Mesendoderm (in vitro differentiated cells): Measurements from ENCODE around the gene KANSL3. TPM values are rescaled to one million over a fixed set of nuclear protein-coding genes. Genes with fewer than 3 reads are reported as not detected.

ENCODE experiments used
- DNase-seq: peaks from one replicate; pipeline ENCODE4 v3.0.0; 2013
- H2AK5ac ChIP-seq: 2 replicates; pipeline ENCODE4 v1.6.1; 2013; ENCODE audit warnings: low read length, inconsistent platforms
- H2BK120ac ChIP-seq: 2 replicates; pipeline ENCODE4 v1.6.1; 2013; ENCODE audit warnings: low read depth, mild to moderate bottlenecking, low read length, moderate library complexity, mixed read lengths
- H2BK15ac ChIP-seq: replicated peaks from 2 replicates; pipeline ENCODE4 v1.6.1; 2013; ENCODE audit warnings: low read depth, mild to moderate bottlenecking, moderate library complexity
- H2BK5ac ChIP-seq: 2 replicates; pipeline ENCODE4 v1.6.1; 2013; ENCODE audit warnings: low read length, inconsistent platforms
- H3K18ac ChIP-seq: 2 replicates; pipeline ENCODE4 v1.6.1; 2013; ENCODE audit warnings: mild to moderate bottlenecking, low read length, mixed read lengths
- H3K23ac ChIP-seq: one replicate; pipeline ENCODE4 v1.6.1; 2013; ENCODE audit warnings: low read length
- H3K27ac ChIP-seq: 2 replicates; pipeline ENCODE4 v1.5.1; 2013; ENCODE audit warnings: low read depth, mild to moderate bottlenecking, inconsistent platforms, low read length, moderate library complexity
- H3K27me3 ChIP-seq: 2 replicates; pipeline ENCODE4 v1.6.1; 2013; ENCODE audit warnings: low read length, control low read depth, mild to moderate bottlenecking, inconsistent platforms; ENCODE audit not compliant: insufficient read depth, poor library complexity
- H3K36me3 ChIP-seq: 2 replicates; pipeline ENCODE4 v1.6.1; 2013; ENCODE audit warnings: low read length, inconsistent platforms; ENCODE audit not compliant: control insufficient read depth, insufficient read depth
- H3K4ac ChIP-seq: one replicate; pipeline ENCODE4 v1.6.1; 2013; ENCODE audit warnings: low read depth, mild to moderate bottlenecking, low read length, moderate library complexity
- H3K4me1 ChIP-seq: 2 replicates; pipeline ENCODE4 v1.6.1; 2013; ENCODE audit warnings: low read depth, low read length, inconsistent platforms; ENCODE audit not compliant: control insufficient read depth
- H3K4me2 ChIP-seq: 2 replicates; pipeline ENCODE4 v1.6.1; 2013; ENCODE audit warnings: low read length
- H3K4me3 ChIP-seq: 2 replicates; pipeline ENCODE4 v1.5.1; 2013; ENCODE audit warnings: mild to moderate bottlenecking, low read length
- H3K56ac ChIP-seq: one replicate; pipeline ENCODE4 v1.6.1; 2013; ENCODE audit warnings: low read length
- H3K79me1 ChIP-seq: 2 replicates; pipeline ENCODE4 v1.6.1; 2013; ENCODE audit warnings: low read length, inconsistent platforms
- H3K79me2 ChIP-seq: 2 replicates; pipeline ENCODE4 v1.6.1; 2013; ENCODE audit warnings: mild to moderate bottlenecking, low read length; ENCODE audit not compliant: control insufficient read depth, insufficient read depth
- H3K9ac ChIP-seq: 2 replicates; pipeline ENCODE4 v1.6.1; 2013; ENCODE audit warnings: low read length, inconsistent platforms
- H4K5ac ChIP-seq: one replicate; pipeline ENCODE4 v1.6.1; 2013; ENCODE audit warnings: low read length
- H4K8ac ChIP-seq: one replicate; pipeline ENCODE4 v1.6.1; 2013; ENCODE audit warnings: low read depth, mild to moderate bottlenecking, control low read depth, low read length, moderate library complexity
- WGBS: extraction: QIAGEN DNeasy Blood & Tissue Kit; methylation state at CpG from one replicate; pipeline ENCODE4 v1.1.7; 2013; ENCODE audit warnings: low lambda C conversion rate, missing lambda C conversion rate; ENCODE audit not compliant: insufficient coverage; ENCODE audit errors: extremely low coverage; 5-methylcytosine and 5-hydroxymethylcytosine counted together
- polyA plus RNA-seq, 2 experiments: library from polyadenylated mRNA; stranded (reverse); fragments of 200-250 nt; gene quantifications; one replicate each; pipeline ENCODE4 v1.2.3, GENCODE V29; 2013

The KANSL3 gene
- polyA plus RNA-seq (2013, experiment 1 of 2), result 12.9 TPM
- polyA plus RNA-seq (2013, experiment 2 of 2), result 12.8 TPM

DNA sequence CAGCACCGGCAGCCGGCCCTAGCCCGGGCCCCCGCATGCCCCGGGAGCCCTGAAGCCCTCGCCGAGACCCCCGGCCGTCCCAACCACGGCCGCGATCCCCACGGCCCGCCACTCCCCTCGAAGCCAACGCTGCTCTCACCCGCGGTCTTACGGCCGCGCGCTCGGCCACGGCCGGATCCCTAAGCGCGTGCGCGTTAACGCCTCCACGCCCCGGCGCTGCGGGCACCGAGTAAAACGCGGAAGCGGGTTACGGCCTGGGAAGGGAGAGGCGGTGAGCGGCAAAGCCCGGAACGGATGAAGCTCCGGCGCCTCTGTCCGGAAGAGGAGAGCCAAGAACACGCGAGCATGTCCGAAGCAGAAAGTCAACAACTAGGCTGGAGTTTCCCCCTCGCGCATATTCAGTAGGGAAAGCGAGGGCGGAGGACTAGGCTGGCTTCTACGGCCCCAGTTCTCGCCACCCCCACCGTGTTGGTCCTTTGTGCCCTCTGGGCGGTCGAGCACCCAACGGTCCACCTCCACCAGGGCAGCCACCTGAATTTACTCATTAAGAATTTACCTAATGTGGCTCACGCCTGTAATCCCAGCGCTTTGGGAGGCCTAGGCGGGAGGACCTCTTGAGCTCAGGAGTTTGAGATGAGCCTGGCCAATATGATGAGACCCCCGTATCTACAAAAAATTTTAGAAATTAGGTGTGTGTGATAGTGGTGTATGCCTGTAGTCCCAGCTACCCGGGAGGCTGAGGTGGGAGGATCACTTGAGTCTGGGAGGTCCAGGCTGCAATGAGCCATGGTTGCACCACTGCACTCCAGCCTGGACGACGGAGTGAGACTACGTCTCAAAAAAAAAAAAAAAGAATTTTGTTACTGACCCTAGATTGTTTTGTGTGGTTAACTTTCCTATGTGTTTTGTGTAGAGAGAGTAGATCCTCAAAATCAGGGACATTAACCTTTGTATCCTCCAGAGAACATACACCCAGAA, at the start of gene KANSL3:
KANSL3 (minus strand) TSS at position 169 of the 978 bp plus-strand sequence. CDS start 1,177 bp downstream, outside the sequence.
- Histone ChIP-seq H3K27me3 (no peaks in the 10 kb centered on the region), H2BK15ac (peak within 1 kb of the TSS; percentile 7), H4K8ac (no peak within 1 kb of the TSS), H4K5ac (no peak within 1 kb of the TSS), H3K56ac (peak within 1 kb of the TSS; percentile 96), H3K4ac (no peak within 1 kb of the TSS), H3K4me1 (peaks cover 2% of the 10 kb centered on the region), H3K4me2 (peak within 1 kb of the TSS; percentile 95), H2AK5ac (no peak within 1 kb of the TSS), H2BK5ac (no peak within 1 kb of the TSS), H3K79me2 (peaks cover 10% of the 10 kb centered on the region), H3K27ac (no peak within 1 kb of the TSS), H3K36me3 (no peaks in the 10 kb centered on the region), H3K9ac (peak within 1 kb of the TSS; percentile 85), H3K4me3 (peak within 1 kb of the TSS; percentile 70), H3K18ac (peak within 1 kb of the TSS; percentile 68), H3K23ac (no peak within 1 kb of the TSS), H2BK120ac (no peak within 1 kb of the TSS), H3K79me1 (peaks cover 13% of the 10 kb centered on the region)
- DNase-seq, result peak; percentile 94
- no CpG with 5 or more reads among the region's 67 CpGs for WGBS

DNA sequence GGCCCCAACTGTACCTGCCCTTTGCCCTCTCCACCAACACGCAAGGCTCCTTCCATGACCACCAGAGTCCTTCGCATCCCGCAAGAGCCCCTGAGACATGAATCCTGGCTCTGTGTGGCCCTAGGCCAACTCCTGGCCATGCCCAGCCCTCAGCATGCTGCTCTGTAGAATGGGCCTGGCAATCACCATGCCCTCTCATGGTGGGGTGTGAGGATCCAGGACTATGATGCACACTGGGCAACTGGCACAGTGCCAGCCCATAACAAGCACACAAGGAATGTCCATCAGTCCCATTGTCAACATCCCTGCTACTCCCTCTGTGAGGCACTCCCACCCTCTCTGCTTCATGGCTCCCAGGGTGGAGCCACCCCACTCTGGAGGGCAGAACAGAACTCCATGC, 49.2 kb upstream of the KANSL3 start:
- no peaks in the 10 kb centered on the region for H3K27me3 ChIP-seq
- H3K36me3 ChIP-seq, result no peaks in the 10 kb centered on the region
- no peak overlapping the region for H4K5ac ChIP-seq
- H3K4me3 ChIP-seq, result no peak overlapping the region
- H2BK120ac ChIP-seq, result no peak overlapping the region
- no CpG with 5 or more reads among the region's 3 CpGs for WGBS
- H3K18ac ChIP-seq, result no peak overlapping the region
- DNase-seq, result no peak
- no peaks in the 10 kb centered on the region for H3K79me1 ChIP-seq
- H3K4me2 ChIP-seq, result no peak overlapping the region
- no peak overlapping the region for H3K27ac ChIP-seq
- H2BK15ac ChIP-seq, result no peak overlapping the region
- no peak overlapping the region for H3K23ac ChIP-seq
- H4K8ac ChIP-seq, result no peak overlapping the region
- no peak overlapping the region for H3K4ac ChIP-seq
- H3K56ac ChIP-seq, result no peak overlapping the region
- H2AK5ac ChIP-seq, result no peak overlapping the region
- no peak overlapping the region for H2BK5ac ChIP-seq
- no peaks in the 10 kb centered on the region for H3K4me1 ChIP-seq
- no peak overlapping the region for H3K9ac ChIP-seq
- no peaks in the 10 kb centered on the region for H3K79me2 ChIP-seq

DNA sequence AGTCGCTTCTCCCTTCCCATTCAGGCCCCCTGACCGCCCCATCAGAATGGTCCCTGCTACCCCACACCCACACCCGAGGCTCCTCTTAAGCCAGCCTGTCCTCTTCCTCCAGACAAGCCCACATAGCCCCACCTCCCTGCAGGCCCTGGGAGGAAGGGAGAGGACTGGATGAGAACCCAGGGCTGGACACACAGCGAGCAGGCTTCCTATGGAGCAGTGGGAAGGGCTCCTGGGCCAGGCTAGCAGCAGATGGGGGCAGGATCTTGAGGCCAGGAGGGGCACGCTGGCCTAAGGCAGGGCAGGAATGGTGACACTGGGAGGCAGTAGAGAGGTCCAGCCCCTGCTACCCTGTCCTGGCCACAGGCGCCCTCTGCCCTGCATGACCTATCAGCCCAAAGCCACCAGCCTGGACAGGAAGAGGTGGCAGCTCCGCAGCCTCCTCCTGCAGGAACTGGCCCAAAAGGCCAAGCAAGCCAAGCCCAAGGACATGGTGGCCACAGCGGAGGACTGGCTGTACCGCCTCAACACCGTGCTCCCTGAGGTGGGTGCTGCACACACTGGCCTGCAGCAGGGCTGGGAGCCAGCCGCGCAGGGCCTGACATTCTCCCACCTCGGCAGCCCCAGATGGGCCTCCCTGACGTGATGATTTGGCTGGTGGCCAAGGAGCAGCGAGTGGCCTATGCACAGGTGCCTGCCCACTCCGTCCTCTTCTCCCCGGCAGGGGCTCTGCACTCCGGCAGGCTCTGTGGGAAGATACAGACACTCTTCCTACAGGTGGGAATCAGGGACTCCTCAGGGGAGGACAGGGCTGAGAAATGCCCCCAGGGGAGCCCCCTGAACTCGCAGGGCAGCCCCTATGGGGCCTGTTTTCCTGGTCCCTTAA, 47.7 kb upstream of the KANSL3 start:
- Histone ChIP-seq H3K27ac (no peak overlapping the region), H3K4me3 (no peak overlapping the region), H4K5ac (no peak overlapping the region), H3K9ac (no peak overlapping the region), H3K27me3 (no peaks in the 10 kb centered on the region), H2BK5ac (no peak overlapping the region), H3K4me2 (no peak overlapping the region), H3K79me1 (no peaks in the 10 kb centered on the region), H2BK120ac (no peak overlapping the region), H3K4me1 (no peaks in the 10 kb centered on the region), H3K18ac (no peak overlapping the region), H2BK15ac (no peak overlapping the region), H3K79me2 (no peaks in the 10 kb centered on the region), H3K4ac (no peak overlapping the region), H3K36me3 (no peaks in the 10 kb centered on the region), H2AK5ac (no peak overlapping the region), H3K56ac (peak overlapping the region; percentile 15), H4K8ac (no peak overlapping the region), H3K23ac (no peak overlapping the region)
- peak; percentile 67 for DNase-seq
- no CpG with 5 or more reads among the region's 19 CpGs for WGBS

DNA sequence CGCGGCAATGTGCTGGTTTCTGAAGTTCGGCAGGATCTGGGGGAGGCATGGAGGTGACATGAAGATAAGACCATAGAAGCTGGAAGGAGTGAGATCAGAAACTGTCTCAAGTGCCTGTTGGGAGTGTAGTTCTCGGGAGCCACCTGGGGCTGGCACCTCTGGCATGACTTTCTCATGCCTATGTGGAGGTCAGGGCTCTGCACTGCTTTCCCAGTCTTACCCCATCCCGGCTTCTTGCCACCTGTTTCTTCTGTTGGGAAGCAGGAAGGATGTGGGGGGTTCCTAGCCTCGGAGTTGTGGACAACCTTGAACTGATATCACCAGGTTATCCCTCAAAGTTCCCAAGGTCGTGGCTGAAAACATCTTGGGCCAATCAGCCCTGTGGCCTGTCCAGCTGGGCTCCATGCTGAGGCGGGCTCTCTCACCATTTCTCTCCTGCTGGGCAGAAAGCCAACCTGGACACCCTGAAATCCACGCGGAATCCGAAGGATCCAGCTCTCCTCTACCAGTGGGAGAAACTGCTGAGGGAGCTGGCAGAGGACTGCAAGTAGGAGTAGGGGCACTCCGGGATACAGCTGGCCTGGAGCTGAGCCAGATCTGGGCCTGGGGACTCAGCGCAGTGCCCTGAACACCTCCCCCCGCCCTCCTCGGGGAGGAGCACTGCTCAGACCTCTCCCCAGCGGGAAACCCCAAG, 46.9 kb upstream of the KANSL3 start:
- no peak overlapping the region for H2BK5ac ChIP-seq
- no peak overlapping the region for H4K8ac ChIP-seq
- H3K4me1 ChIP-seq, result no peaks in the 10 kb centered on the region
- H3K27me3 ChIP-seq, result no peaks in the 10 kb centered on the region
- no peak overlapping the region for H3K4ac ChIP-seq
- H3K36me3 ChIP-seq, result no peaks in the 10 kb centered on the region
- no peaks in the 10 kb centered on the region for H3K79me1 ChIP-seq
- WGBS, result no CpG with 5 or more reads among the region's 16 CpGs
- no peak for DNase-seq
- no peak overlapping the region for H3K18ac ChIP-seq
- no peak overlapping the region for H3K27ac ChIP-seq
- no peak overlapping the region for H3K56ac ChIP-seq
- no peak overlapping the region for H3K4me3 ChIP-seq
- H3K79me2 ChIP-seq, result no peaks in the 10 kb centered on the region
- no peak overlapping the region for H3K4me2 ChIP-seq
- H2AK5ac ChIP-seq, result no peak overlapping the region
- H3K23ac ChIP-seq, result no peak overlapping the region
- H4K5ac ChIP-seq, result no peak overlapping the region
- no peak overlapping the region for H2BK120ac ChIP-seq
- H3K9ac ChIP-seq, result no peak overlapping the region
- H2BK15ac ChIP-seq, result no peak overlapping the region

DNA sequence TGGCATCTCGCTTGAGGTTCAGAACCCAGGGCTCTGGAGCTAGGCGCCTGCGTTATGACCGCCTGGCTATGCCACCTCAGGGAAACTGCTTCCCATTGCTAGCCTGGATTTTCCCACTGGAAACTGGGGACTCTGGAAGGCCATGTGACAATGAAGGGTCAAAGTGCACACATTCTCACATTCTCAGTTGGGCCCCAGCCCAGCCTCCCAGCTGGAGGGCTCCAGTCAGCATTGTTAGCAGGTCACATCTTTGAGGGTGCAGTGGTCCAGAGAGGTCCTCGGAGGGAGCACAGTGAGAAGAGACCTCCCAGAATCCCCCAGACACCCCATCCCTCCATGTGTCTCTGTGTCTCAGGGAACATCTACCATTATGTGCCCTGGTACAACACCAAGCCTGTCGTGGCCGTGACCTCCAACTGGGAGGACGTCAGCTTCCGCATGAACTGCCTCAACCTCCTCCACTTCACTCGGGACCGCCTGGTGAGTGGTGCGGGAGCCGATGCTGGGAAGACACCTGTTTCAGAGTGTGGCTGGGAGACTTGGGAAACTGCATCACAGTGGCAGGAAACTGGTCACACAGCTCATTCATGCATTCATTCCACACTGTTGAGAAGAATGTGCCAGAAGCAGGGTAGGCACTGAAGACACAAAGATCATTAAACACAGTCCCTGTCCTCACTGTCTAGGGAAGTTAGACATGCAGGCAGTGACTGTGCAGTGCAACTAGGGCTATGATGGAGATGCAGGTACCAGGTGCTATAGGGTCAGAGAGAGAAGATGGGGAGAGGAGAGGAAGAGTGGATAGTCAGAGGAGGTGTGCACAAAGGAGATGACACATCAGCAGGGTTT, 46.1 kb upstream of the KANSL3 start:
- DNase-seq, result no peak
- no peaks in the 10 kb centered on the region for H3K36me3 ChIP-seq
- no peak overlapping the region for H3K23ac ChIP-seq
- no peak overlapping the region for H3K18ac ChIP-seq
- H2BK5ac ChIP-seq, result no peak overlapping the region
- H3K4ac ChIP-seq, result no peak overlapping the region
- H3K56ac ChIP-seq, result no peak overlapping the region
- H3K4me1 ChIP-seq, result no peaks in the 10 kb centered on the region
- no peak overlapping the region for H4K5ac ChIP-seq
- no peaks in the 10 kb centered on the region for H3K27me3 ChIP-seq
- H3K4me3 ChIP-seq, result no peak overlapping the region
- no peak overlapping the region for H4K8ac ChIP-seq
- no peak overlapping the region for H2BK120ac ChIP-seq
- H2BK15ac ChIP-seq, result no peak overlapping the region
- H2AK5ac ChIP-seq, result no peak overlapping the region
- H3K27ac ChIP-seq, result no peak overlapping the region
- no peak overlapping the region for H3K4me2 ChIP-seq
- no CpG with 5 or more reads among the region's 13 CpGs for WGBS
- H3K79me1 ChIP-seq, result no peaks in the 10 kb centered on the region
- H3K79me2 ChIP-seq, result no peaks in the 10 kb centered on the region
- H3K9ac ChIP-seq, result no peak overlapping the region
